ENCODE results near the gene DDHD1.

DNA sequence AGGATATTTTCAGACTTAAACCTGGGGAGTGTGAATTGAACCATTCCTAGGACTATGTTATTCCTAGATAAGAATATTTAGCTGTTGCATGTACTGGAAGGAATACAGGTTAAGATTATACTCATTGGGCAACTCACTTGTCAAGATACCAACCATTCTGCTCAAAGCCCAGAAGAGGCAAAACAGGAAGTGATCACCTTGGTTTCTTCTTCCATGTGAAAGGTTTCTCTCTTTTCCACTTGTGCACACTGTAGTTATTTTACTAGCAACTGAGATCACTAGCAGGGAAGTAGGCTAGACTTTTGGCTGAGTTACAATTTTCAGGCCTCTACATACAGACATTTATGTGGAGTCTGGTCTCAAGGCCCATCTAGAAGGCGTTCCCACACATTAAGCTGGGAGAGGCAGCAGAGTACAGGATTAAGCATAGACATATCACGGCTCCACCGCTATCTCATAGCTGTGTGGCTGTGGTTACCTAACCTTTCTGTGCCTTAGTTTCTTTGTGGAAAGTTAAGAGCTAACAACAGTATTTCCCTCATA is 118.4 kb downstream of the DDHD1 start:
- TF ChIP-seq, protein P1, sequence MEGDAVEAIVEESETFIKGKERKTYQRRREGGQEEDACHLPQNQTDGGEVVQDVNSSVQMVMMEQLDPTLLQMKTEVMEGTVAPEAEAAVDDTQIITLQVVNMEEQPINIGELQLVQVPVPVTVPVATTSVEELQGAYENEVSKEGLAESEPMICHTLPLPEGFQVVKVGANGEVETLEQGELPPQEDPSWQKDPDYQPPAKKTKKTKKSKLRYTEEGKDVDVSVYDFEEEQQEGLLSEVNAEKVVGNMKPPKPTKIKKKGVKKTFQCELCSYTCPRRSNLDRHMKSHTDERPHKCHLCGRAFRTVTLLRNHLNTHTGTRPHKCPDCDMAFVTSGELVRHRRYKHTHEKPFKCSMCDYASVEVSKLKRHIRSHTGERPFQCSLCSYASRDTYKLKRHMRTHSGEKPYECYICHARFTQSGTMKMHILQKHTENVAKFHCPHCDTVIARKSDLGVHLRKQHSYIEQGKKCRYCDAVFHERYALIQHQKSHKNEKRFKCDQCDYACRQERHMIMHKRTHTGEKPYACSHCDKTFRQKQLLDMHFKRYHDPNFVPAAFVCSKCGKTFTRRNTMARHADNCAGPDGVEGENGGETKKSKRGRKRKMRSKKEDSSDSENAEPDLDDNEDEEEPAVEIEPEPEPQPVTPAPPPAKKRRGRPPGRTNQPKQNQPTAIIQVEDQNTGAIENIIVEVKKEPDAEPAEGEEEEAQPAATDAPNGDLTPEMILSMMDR (IDR thresholded peaks at IDR 0.05) = no peak
- TF ChIP-seq MYC (IDR thresholded peaks at IDR 0.05; ENCODE audit: borderline replicate concordance, low read length) = no peak
- TF ChIP-seq HDAC2 (IDR thresholded peaks at IDR 0.05) = no peak
- TF ChIP-seq RAD21 (conservative IDR thresholded peaks at IDR 0.05 in 1 of 2, IDR thresholded peaks at IDR 0.05 in 1 of 2) = no peak
- TF ChIP-seq POLR2A (IDR thresholded peaks at IDR 0.05; ENCODE audit: low read length) = no peak

Measured in A549 (cell line).